A673 (cell line): Measurements from ENCODE around the gene STOML2.

Experiments
- CTCF ChIP-seq: fragments of 300-800, 200-600 bp; sonication (generic); conservative IDR thresholded peaks from 2 replicates; pipeline ENCODE4 v1.5.1; 2017; ENCODE audit warnings: low read depth, mild to moderate bottlenecking, antibody characterized with exemption, low read length, moderate library complexity, mixed read lengths
- EZH2 ChIP-seq: fragments of 200-600 bp; sonication (generic); IDR thresholded peaks from 2 replicates; pipeline ENCODE4 v1.6.1; 2017; ENCODE audit warnings: borderline replicate concordance, low read depth, mild to moderate bottlenecking, mixed read lengths, antibody characterized with exemption, low read length; ENCODE audit not compliant: poor library complexity, severe bottlenecking

GRCh38 chr9:35116898-35117551 lies 14.1 kb upstream of the STOML2 start:
- TF ChIP-seq EZH2: no peak
- peak; percentile 91 for TF ChIP-seq CTCF
